ENCODE measurements around the gene CORIN. TPM values are rescaled to one million over a fixed set of nuclear protein-coding genes. Genes with fewer than 3 reads are reported as not detected.

CORIN gene
- total RNA-seq (under 1 TPM in 2 of 5 experiments, not detected in 3; 0.08 to 0.19 TPM), polyA plus RNA-seq (under 1 TPM in 1 of 2 donors, not detected in 1; 0.07 TPM), total RNA-seq (not detected)

- no peaks in the 10 kb centered on the region for H3K9me3 ChIP-seq (ENCODE audit: control insufficient read depth in 2 of 3, low read length in 3 of 3)
- Mint-ChIP-seq H3K4me1 (peaks cover 5 to 32% (median 24%) of the 10 kb centered on the region in 7 donors), H3K36me3 (peaks cover 0 to 3% (median 0%) of the 10 kb centered on the region in 5 donors), H3K27me3 (peaks cover 0 to 49% (median 8%) of the 10 kb centered on the region in 5 donors), H3K9me3 (peaks cover 0 to 6% (median 0%) of the 10 kb centered on the region in 11 donors), H3K27ac (peak within 1 kb of the TSS in 4 of 9 donors; percentile 31 to 74 (median 51)), H3K4me3 (peak within 1 kb of the TSS; percentile 84 to 91 (median 88))
- peak within 1 kb of the TSS; percentile 68 for H3K4me3 ChIP-seq (ENCODE audit: low read length)
- peaks cover 6% of the 10 kb centered on the region in 2 donors for H3K4me1 ChIP-seq (ENCODE audit: control insufficient read depth in 2 of 2, insufficient read depth in 2 of 2, low read length in 2 of 2)
- DNase-seq (no peak), ATAC-seq (no peak)
- intact Hi-C loops (cut with micrococcal nuclease): loop anchor here (1.0 to 5.0 kb wide), 8 partner anchors 74 to 434 kb away; partner anchors contain the start of genes NFXL1 (in 2 of the 2) and TEC (in 1 of the 2)
- POLR2A ChIA-PET: no interaction called here
- no peaks in the 10 kb centered on the region for H3K36me3 ChIP-seq (ENCODE audit: control insufficient read depth in 2 of 3, insufficient read depth in 3 of 3, low read length in 3 of 3)
- no peak within 1 kb of the TSS for H3K27ac ChIP-seq (ENCODE audit: low read depth, low read length)
- H3K27me3 ChIP-seq (ENCODE audit: control insufficient read depth in 2 of 2, insufficient read depth in 2 of 2, low read length in 2 of 2): no peaks in the 10 kb centered on the region
- CTCF ChIA-PET: interaction anchor here (1.8 kb wide), 1 partner anchor 152 kb away, joined by 6 read pairs; no protein-coding TSS in a partner anchor
Observed at GRCh38 chr4:47837908-47838294, at the start of gene CORIN. TSS of gene CORIN (minus strand) at chr4:47838067. CDS start at chr4:47837949, 118 bp downstream.

- no peak for ATAC-seq
- no peaks in the 10 kb centered on the region for H3K9me3 ChIP-seq (ENCODE audit: control insufficient read depth in 2 of 3, low read length in 3 of 3)
- no peaks in the 10 kb centered on the region for H3K4me1 ChIP-seq (ENCODE audit: control insufficient read depth in 2 of 2, insufficient read depth in 2 of 2, low read length in 2 of 2)
- H3K27me3 ChIP-seq (ENCODE audit: control insufficient read depth in 2 of 2, insufficient read depth in 2 of 2, low read length in 2 of 2): no peaks in the 10 kb centered on the region
- DNase-seq: no peak
- intact Hi-C loops (cut with micrococcal nuclease): no loop called here
- ChIA-PET CTCF (no interaction called here), POLR2A (no interaction called here)
- no peak overlapping the region for H3K4me3 ChIP-seq (ENCODE audit: low read length)
- Mint-ChIP-seq H3K36me3 (peaks cover 10 to 53% (median 24%) of the 10 kb centered on the region in 5 donors), H3K9me3 (no peaks in the 10 kb centered on the region), H3K27ac (no peak overlapping the region), H3K27me3 (no peaks in the 10 kb centered on the region), H3K4me1 (peaks cover 0 to 5% (median 0%) of the 10 kb centered on the region in 7 donors), H3K4me3 (no peak overlapping the region)
- peaks cover 13 to 50% (median 13%) of the 10 kb centered on the region in 3 experiments for H3K36me3 ChIP-seq (ENCODE audit: control insufficient read depth in 2 of 3, insufficient read depth in 3 of 3, low read length in 3 of 3)
- H3K27ac ChIP-seq (ENCODE audit: low read depth, low read length): no peak overlapping the region
Observed at GRCh38 chr4:47882228-47882627, 44.4 kb upstream of the CORIN start.

GRCh38 chr4:47879458-47879857 is 41.6 kb upstream of the CORIN start:
- intact Hi-C loops (cut with micrococcal nuclease): no loop called here
- CTCF ChIA-PET: no interaction called here
- Mint-ChIP-seq H3K27ac (peak overlapping the region in 1 of 9 donors; percentile 37), H3K27me3 (no peaks in the 10 kb centered on the region), H3K9me3 (no peaks in the 10 kb centered on the region), H3K36me3 (peaks cover 14 to 61% (median 41%) of the 10 kb centered on the region in 5 donors), H3K4me1 (peaks cover 0 to 6% (median under 1%) of the 10 kb centered on the region in 7 donors), H3K4me3 (no peak overlapping the region)
- no peaks in the 10 kb centered on the region for H3K9me3 ChIP-seq (ENCODE audit: control insufficient read depth in 2 of 3, low read length in 3 of 3)
- DNase-seq (no peak), ATAC-seq (no peak)
- H3K36me3 ChIP-seq (ENCODE audit: control insufficient read depth in 2 of 3, insufficient read depth in 3 of 3, low read length in 3 of 3): peaks cover 13 to 48% (median 13%) of the 10 kb centered on the region in 3 experiments
- no peaks in the 10 kb centered on the region for H3K27me3 ChIP-seq (ENCODE audit: control insufficient read depth in 2 of 2, insufficient read depth in 2 of 2, low read length in 2 of 2)
- no peak overlapping the region for H3K27ac ChIP-seq (ENCODE audit: low read depth, low read length)
- no peaks in the 10 kb centered on the region for H3K4me1 ChIP-seq (ENCODE audit: control insufficient read depth in 2 of 2, insufficient read depth in 2 of 2, low read length in 2 of 2)
- no peak overlapping the region for H3K4me3 ChIP-seq (ENCODE audit: low read length)
- POLR2A ChIA-PET: no interaction called here

- H3K4me1 ChIP-seq (ENCODE audit: control insufficient read depth in 2 of 2, insufficient read depth in 2 of 2, low read length in 2 of 2): no peaks in the 10 kb centered on the region
- no peaks in the 10 kb centered on the region for H3K27me3 ChIP-seq (ENCODE audit: control insufficient read depth in 2 of 2, insufficient read depth in 2 of 2, low read length in 2 of 2)
- peak overlapping the region in 1 of 9 donors; percentile 33 for H3K27ac Mint-ChIP-seq
- no peak for ATAC-seq
- ChIA-PET POLR2A (no interaction called here), CTCF (no interaction called here)
- peaks cover 0 to 44% (median 6%) of the 10 kb centered on the region in 3 experiments for H3K36me3 ChIP-seq (ENCODE audit: control insufficient read depth in 2 of 3, insufficient read depth in 3 of 3, low read length in 3 of 3)
- H3K4me3 ChIP-seq (ENCODE audit: low read length): no peak overlapping the region
- H3K4me3 Mint-ChIP-seq: no peak overlapping the region
- H3K36me3 Mint-ChIP-seq: peaks cover 20 to 63% (median 59%) of the 10 kb centered on the region in 5 donors
- peaks cover 0 to 14% (median 7%) of the 10 kb centered on the region in 7 donors for H3K4me1 Mint-ChIP-seq
- no peaks in the 10 kb centered on the region for H3K9me3 ChIP-seq (ENCODE audit: control insufficient read depth in 2 of 3, low read length in 3 of 3)
- peaks cover 0 to 5% (median 0%) of the 10 kb centered on the region in 11 donors for H3K9me3 Mint-ChIP-seq
- DNase-seq: no peak
- no peaks in the 10 kb centered on the region for H3K27me3 Mint-ChIP-seq
- H3K27ac ChIP-seq (ENCODE audit: low read depth, low read length): no peak overlapping the region
- intact Hi-C loops (cut with micrococcal nuclease): no loop called here
Observed at GRCh38 chr4:47876784-47877546, 39.1 kb upstream of the CORIN start.

- ChIA-PET POLR2A (no interaction called here), CTCF (no interaction called here)
- Histone ChIP-seq H3K4me3 (ENCODE audit: low read length) (no peak overlapping the region), H3K27ac (ENCODE audit: low read depth, low read length) (no peak overlapping the region), H3K36me3 (ENCODE audit: control insufficient read depth in 2 of 3, insufficient read depth in 3 of 3, low read length in 3 of 3) (peaks cover 0 to 44% (median 6%) of the 10 kb centered on the region in 3 experiments), H3K27me3 (ENCODE audit: control insufficient read depth in 2 of 2, insufficient read depth in 2 of 2, low read length in 2 of 2) (no peaks in the 10 kb centered on the region), H3K9me3 (ENCODE audit: control insufficient read depth in 2 of 3, low read length in 3 of 3) (no peaks in the 10 kb centered on the region), H3K4me1 (ENCODE audit: control insufficient read depth in 2 of 2, insufficient read depth in 2 of 2, low read length in 2 of 2) (no peaks in the 10 kb centered on the region)
- H3K27ac Mint-ChIP-seq: no peak overlapping the region
- no peak overlapping the region for H3K4me3 Mint-ChIP-seq
- DNase-seq: no peak
- H3K27me3 Mint-ChIP-seq: no peaks in the 10 kb centered on the region
- intact Hi-C loops (cut with micrococcal nuclease): no loop called here
- no peak for ATAC-seq
- peaks cover 0 to 5% (median 0%) of the 10 kb centered on the region in 11 donors for H3K9me3 Mint-ChIP-seq
- peaks cover 0 to 14% (median 7%) of the 10 kb centered on the region in 7 donors for H3K4me1 Mint-ChIP-seq
- peaks cover 20 to 59% (median 58%) of the 10 kb centered on the region in 5 donors for H3K36me3 Mint-ChIP-seq
Observed at GRCh38 chr4:47876310-47876709, 38.4 kb upstream of the CORIN start.

GRCh38 chr4:47873877-47874541 is 36.1 kb upstream of the CORIN start:
- no peak overlapping the region for H3K4me3 ChIP-seq (ENCODE audit: low read length)
- no peak overlapping the region for H3K27ac ChIP-seq (ENCODE audit: low read depth, low read length)
- no peaks in the 10 kb centered on the region for H3K4me1 ChIP-seq (ENCODE audit: control insufficient read depth in 2 of 2, insufficient read depth in 2 of 2, low read length in 2 of 2)
- intact Hi-C loops (cut with micrococcal nuclease): no loop called here
- peaks cover 1 to 14% (median 8%) of the 10 kb centered on the region in 7 donors for H3K4me1 Mint-ChIP-seq
- H3K9me3 ChIP-seq (ENCODE audit: control insufficient read depth in 2 of 3, low read length in 3 of 3): no peaks in the 10 kb centered on the region
- peaks cover 0 to 44% (median 6%) of the 10 kb centered on the region in 3 experiments for H3K36me3 ChIP-seq (ENCODE audit: control insufficient read depth in 2 of 3, insufficient read depth in 3 of 3, low read length in 3 of 3)
- CTCF ChIA-PET: no interaction called here
- H3K27me3 Mint-ChIP-seq: no peaks in the 10 kb centered on the region
- ATAC-seq (no peak), DNase-seq (no peak)
- H3K4me3 Mint-ChIP-seq: no peak overlapping the region
- POLR2A ChIA-PET: no interaction called here
- H3K36me3 Mint-ChIP-seq: peaks cover 20 to 73% (median 68%) of the 10 kb centered on the region in 5 donors
- H3K9me3 Mint-ChIP-seq: peaks cover 0 to 10% (median 0%) of the 10 kb centered on the region in 11 donors
- no peaks in the 10 kb centered on the region for H3K27me3 ChIP-seq (ENCODE audit: control insufficient read depth in 2 of 2, insufficient read depth in 2 of 2, low read length in 2 of 2)
- H3K27ac Mint-ChIP-seq: peak overlapping the region in 5 of 9 donors; percentile 2 to 57 (median 16)

Measured in naive thymus-derived CD4-positive, alpha-beta T cell (primary cell).